Body of pancreas (tissue), 4 donors: ENCODE data around the gene BAHCC1.

Experiments
- CTCF ChIP-seq, 7 experiments: fragments of 450-650 bp in 4 of 7; fragments of 200-600 bp in 3 of 7; sonication (generic) in 3 of 7; IDR thresholded peaks; one replicate each; pipeline ENCODE4 v1.5.1; 2016 to 2019; ENCODE audit warnings: antibody characterized with exemption in 7 of 7
- POLR2A ChIP-seq, 3 donors: fragments of 450-650 bp; IDR thresholded peaks; one replicate each; pipeline ENCODE4 v1.6.1; 2016; ENCODE audit warnings: antibody characterized with exemption in 3 of 3, mild to moderate bottlenecking in 2 of 3

DNA sequence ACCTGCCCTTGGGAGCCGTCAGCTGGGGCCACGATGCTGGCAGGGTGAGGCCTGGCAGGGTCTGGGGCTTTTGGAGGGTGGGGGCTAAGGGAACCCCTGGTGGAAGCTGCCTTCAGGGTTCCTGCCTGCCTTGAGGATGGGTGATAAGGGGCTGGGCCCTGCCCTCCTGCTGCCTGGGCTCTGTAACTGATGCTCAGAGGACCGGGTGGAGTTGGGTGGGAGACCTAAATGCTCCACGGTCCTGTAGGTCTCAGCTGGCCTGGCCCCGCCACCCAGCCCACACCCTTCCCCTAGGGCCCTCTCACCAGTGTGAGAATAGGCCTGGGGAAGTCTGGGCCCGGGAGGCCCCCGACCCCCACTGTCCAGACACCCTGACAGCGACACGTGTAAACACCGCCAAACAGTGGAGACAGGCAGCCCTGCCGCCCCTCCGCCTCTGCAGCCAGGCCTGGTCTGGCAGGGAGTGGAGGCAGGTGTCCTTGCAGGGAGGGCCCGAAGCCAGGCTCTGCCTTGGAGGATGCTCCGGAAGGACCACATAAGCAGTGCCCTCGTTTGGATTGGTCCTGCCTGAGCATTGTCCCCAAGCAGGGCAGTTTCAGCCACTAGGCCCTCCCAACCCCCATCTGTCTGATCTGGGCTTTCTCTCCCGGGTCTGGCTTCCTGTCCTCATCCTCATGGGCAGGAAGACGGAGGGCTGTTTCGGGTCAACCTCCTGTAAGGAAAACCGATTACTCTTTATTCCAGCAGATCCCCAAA is 6.5 kb upstream of the BAHCC1 start:
- no peak for TF ChIP-seq CTCF (IDR thresholded peaks at IDR 0.05)
- TF ChIP-seq POLR2A (IDR thresholded peaks at IDR 0.05) = no peak
